Thymus (tissue), 11 donors: ENCODE results near the gene DDX28. TPM values are rescaled to one million over a fixed set of nuclear protein-coding genes. Genes with fewer than 3 reads are reported as not detected.
"Not testable (repeated sequence)": the region's sequence is repeated elsewhere in the genome, so short reads cannot be mapped to it uniquely, and the experiment has no call there.

ENCODE experiments used
- DNase-seq, 9 donors: peaks; one replicate each; pipeline ENCODE4 v3.0.0-alpha.2; 2013; ENCODE audit warnings: low spot score in 9 of 9, low read depth in 6 of 9, missing footprints in 1 of 9
- H3K27ac ChIP-seq, 2 donors: one replicate each; pipeline ENCODE4 v1.5.1; 2013; ENCODE audit warnings: control low read depth in 1 of 2, low read depth in 1 of 2, low read length in 1 of 2, mild to moderate bottlenecking in 1 of 2, moderate library complexity in 1 of 2
- H3K27me3 ChIP-seq, 2 donors: one replicate each; pipeline ENCODE4 v1.5.1; 2013; ENCODE audit warnings: low read length in 1 of 2; ENCODE audit not compliant: control insufficient read depth in 2 of 2, insufficient read depth in 1 of 2
- H3K36me3 ChIP-seq, 2 donors: one replicate each; pipeline ENCODE4 v1.5.1; 2013; ENCODE audit warnings: low read length in 1 of 2, mild to moderate bottlenecking in 1 of 2, moderate library complexity in 1 of 2; ENCODE audit not compliant: control insufficient read depth in 2 of 2, insufficient read depth in 2 of 2
- H3K4me1 ChIP-seq, 2 donors: one replicate each; pipeline ENCODE4 v1.5.1; 2013; ENCODE audit warnings: low read length in 2 of 2; ENCODE audit not compliant: control insufficient read depth in 2 of 2, insufficient read depth in 2 of 2
- H3K4me3 ChIP-seq, 2 donors: one replicate each; pipeline ENCODE4 v1.5.1; 2013; ENCODE audit warnings: low read length in 2 of 2, control low read depth in 1 of 2, mild to moderate bottlenecking in 1 of 2
- H3K9me3 ChIP-seq, 2 donors: one replicate each; pipeline ENCODE4 v1.5.1; 2013; ENCODE audit warnings: low read length in 1 of 2, mild to moderate bottlenecking in 1 of 2; ENCODE audit not compliant: control insufficient read depth in 2 of 2, insufficient read depth in 1 of 2
- WGBS: extraction: QIAGEN DNeasy Blood & Tissue Kit; methylation state at CpG from one replicate; pipeline ENCODE4 v1.1.7; 2013; 5-methylcytosine and 5-hydroxymethylcytosine counted together
- polyA plus RNA-seq: library from polyadenylated mRNA; stranded (reverse); fragments of 200-250 nt; gene quantifications from one replicate; pipeline ENCODE4 v1.2.3, GENCODE V29; 2013
- total RNA-seq: library from RNA; stranded (reverse); fragments of 120-200 nt; gene quantifications from one replicate; pipeline ENCODE4 v1.2.4, GENCODE V29; 2013
- donor health status: healthy.

Gene DDX28
- total and polyA plus RNA-seq, 2 donors: 10.6 to 11.9 TPM

- peaks cover 19 to 37% of the 10 kb centered on the region in 2 donors for H3K36me3 ChIP-seq
- DNase-seq: no peak
- H3K4me1 ChIP-seq: peaks cover 2 to 7% of the 10 kb centered on the region in 2 donors
- no peaks in the 10 kb centered on the region for H3K9me3 ChIP-seq
- no peak overlapping the region for H3K27ac ChIP-seq
- H3K4me3 ChIP-seq: no peak overlapping the region
- no peaks in the 10 kb centered on the region for H3K27me3 ChIP-seq
- over 99% methylated on average over 3 of the region's 3 CpGs for WGBS
These were observed 6.0 kb upstream of the DDX28 start for GRCh38 chr16:68028996-68029395.

GRCh38 chr16:68022278-68022727, 729 bp downstream of the DDX28 start:
- no peaks in the 10 kb centered on the region for H3K9me3 ChIP-seq
- 19% methylated on average over 19 of the region's 19 CpGs for WGBS
- DNase-seq: no peak
- H3K36me3 ChIP-seq: peaks cover 0 to 23% of the 10 kb centered on the region in 2 donors
- H3K27me3 ChIP-seq: no peaks in the 10 kb centered on the region
- H3K4me3 ChIP-seq: peak overlapping the region; percentile 79 to 99
- peaks cover 9 to 23% of the 10 kb centered on the region in 2 donors for H3K4me1 ChIP-seq
- H3K27ac ChIP-seq: peak overlapping the region; percentile 46 to 79

GRCh38 chr16:68021490-68021889, 1.5 kb downstream of the DDX28 start:
- H3K9me3 ChIP-seq: no peaks in the 10 kb centered on the region
- peaks cover 9 to 23% of the 10 kb centered on the region in 2 donors for H3K4me1 ChIP-seq
- DNase-seq: no peak
- peaks cover 0 to 18% of the 10 kb centered on the region in 2 donors for H3K36me3 ChIP-seq
- WGBS: over 99% methylated on average over 10 of the region's 10 CpGs
- no peaks in the 10 kb centered on the region for H3K27me3 ChIP-seq
- no peak overlapping the region for H3K27ac ChIP-seq
- H3K4me3 ChIP-seq: no peak overlapping the region

GRCh38 chr16:68019167-68019680, 3.8 kb downstream of the DDX28 start:
- no peak for DNase-seq
- peaks cover 9 to 22% of the 10 kb centered on the region in 2 donors for H3K4me1 ChIP-seq
- no peak overlapping the region for H3K27ac ChIP-seq
- H3K9me3 ChIP-seq: no peaks in the 10 kb centered on the region
- peaks cover 0 to 9% of the 10 kb centered on the region in 2 donors for H3K36me3 ChIP-seq
- no peaks in the 10 kb centered on the region for H3K27me3 ChIP-seq
- H3K4me3 ChIP-seq: no peak overlapping the region
- WGBS: 94% methylated on average over 8 of the region's 8 CpGs

- Histone ChIP-seq H3K36me3 (no peaks in the 10 kb centered on the region), H3K9me3 (no peaks in the 10 kb centered on the region), H3K4me1 (peaks cover 0 to 9% of the 10 kb centered on the region in 2 donors), H3K27ac (no peak within 1 kb of the TSS), H3K27me3 (no peaks in the 10 kb centered on the region), H3K4me3 (no peak within 1 kb of the TSS)
- WGBS: 97% methylated on average over 5 of the region's 5 CpGs
- no peak for DNase-seq
These were observed 7.4 kb downstream of the DDX28 start, which contains the start of gene DPEP2NB for GRCh38 chr16:68015681-68016080. Gene DPEP2NB (minus strand): TSS chr16:68015911. CDS start chr16:68015770, 141 bp downstream.

GRCh38 chr16:68013440-68013839, 9.6 kb downstream of the DDX28 start:
- WGBS: 73% methylated on average over 1 of the region's 1 CpG
- Histone ChIP-seq H3K9me3 (no peaks in the 10 kb centered on the region), H3K27ac (no peak overlapping the region), H3K4me1 (peaks cover 0 to 9% of the 10 kb centered on the region in 2 donors), H3K27me3 (no peaks in the 10 kb centered on the region), H3K36me3 (no peaks in the 10 kb centered on the region), H3K4me3 (no peak overlapping the region)
- DNase-seq: peak in 1 of 9 donors; percentile 23

GRCh38 chr16:68009872-68010271, 13.2 kb downstream of the DDX28 start:
- not testable (repeated sequence) for H3K27me3 ChIP-seq, H3K36me3 ChIP-seq, H3K27ac ChIP-seq, H3K9me3 ChIP-seq, DNase-seq, H3K4me3 ChIP-seq
- peaks cover 0 to 15% of the 10 kb centered on the region in 2 donors for H3K4me1 ChIP-seq
- WGBS: 91% methylated on average over 4 of the region's 4 CpGs

GRCh38 chr16:68009157-68009735, 13.8 kb downstream of the DDX28 start:
- Histone ChIP-seq H3K4me3 (no peak overlapping the region), H3K4me1 (peaks cover 0 to 15% of the 10 kb centered on the region in 2 donors), H3K27me3 (no peaks in the 10 kb centered on the region), H3K27ac (no peak overlapping the region), H3K36me3 (no peaks in the 10 kb centered on the region), H3K9me3 (no peaks in the 10 kb centered on the region)
- 96% methylated on average over 9 of the region's 9 CpGs for WGBS
- no peak for DNase-seq

- DNase-seq: peak in 2 of 9 donors; percentile 18 to 55
- Histone ChIP-seq H3K27me3 (no peaks in the 10 kb centered on the region), H3K27ac (peak overlapping the region; percentile 61 to 76), H3K4me1 (peaks cover 0 to 12% of the 10 kb centered on the region in 2 donors), H3K36me3 (no peaks in the 10 kb centered on the region), H3K4me3 (no peak overlapping the region), H3K9me3 (no peaks in the 10 kb centered on the region)
- 48% methylated on average over 6 of the region's 6 CpGs for WGBS
These were observed 17.2 kb downstream of the DDX28 start for GRCh38 chr16:68005786-68006286.
